WTC11 (cell line): ENCODE results near the gene MEOX2. TPM values are rescaled to one million over a fixed set of nuclear protein-coding genes. Genes with fewer than 3 reads are reported as not detected.

ENCODE experiments used
- ATAC-seq: fragments of 200-7000 bp; cut with Tn5 transposase; 2 replicates; pipeline ENCODE4 v1.10.0; 2021; ENCODE audit warnings: mild to moderate bottlenecking, moderate library complexity
- CTCF ChIA-PET: fragments of 300-600 bp; sonication (Branson Sonifier 250); formaldehyde crosslinking; loops from one replicate; lab custom pipeline; 2021; ENCODE audit warnings: antibody characterized with exemption; lab: Charles Lee
- POLR2A ChIA-PET: fragments of 350-600 bp; sonication (Branson Sonifier 250); formaldehyde crosslinking; loops from one replicate; lab custom pipeline; 2021; ENCODE audit warnings: antibody characterized with exemption; lab: Charles Lee
- DNase-seq: peaks from one replicate; pipeline ENCODE4 v3.0.0; 2021; ENCODE audit warnings: low spot score
- H3K27ac Mint-ChIP-seq: 2 replicates; pipeline ENCODE4 v1.8.0; 2021; ENCODE audit warnings: mixed read lengths
- H3K27me3 Mint-ChIP-seq: 2 replicates; pipeline ENCODE4 v1.8.0; 2021; ENCODE audit warnings: low read depth, mild to moderate bottlenecking, moderate library complexity, mixed read lengths
- H3K36me3 Mint-ChIP-seq: 2 replicates; pipeline ENCODE4 v1.8.0; 2021; ENCODE audit warnings: mixed read lengths
- H3K4me1 Mint-ChIP-seq: 2 replicates; pipeline ENCODE4 v1.8.0; 2022; ENCODE audit warnings: mixed read lengths
- H3K4me3 Mint-ChIP-seq: 2 replicates; pipeline ENCODE4 v1.8.0; 2021; ENCODE audit warnings: mild to moderate bottlenecking, moderate library complexity, mixed read lengths
- H3K9me3 Mint-ChIP-seq: 2 replicates; pipeline ENCODE4 v1.8.0; 2021; ENCODE audit warnings: mixed read lengths
- ATF1 ChIP-seq: sonication (generic); formaldehyde crosslinking; IDR thresholded peaks from 2 replicates; pipeline ENCODE4 v1.8.1; 2023; ENCODE audit warnings: mild to moderate bottlenecking, moderate library complexity, missing genetic modification reagents
- CBFB ChIP-seq: sonication (generic); formaldehyde crosslinking; IDR thresholded peaks from 2 replicates; pipeline ENCODE4 v1.8.1; 2022; ENCODE audit warnings: mild to moderate bottlenecking, low read depth, missing genetic modification reagents
- CREB1 ChIP-seq: sonication (generic); formaldehyde crosslinking; IDR thresholded peaks from 2 replicates; pipeline ENCODE4 v1.8.0; 2023; ENCODE audit warnings: mild to moderate bottlenecking, missing genetic modification reagents
- ERG ChIP-seq: fragments of 250-450 bp; sonication (Bioruptor Pico); IDR thresholded peaks from 2 replicates; pipeline ENCODE4 v1.8.0; 2021; ENCODE audit warnings: mild to moderate bottlenecking
- HMGXB4 ChIP-seq: sonication (generic); formaldehyde crosslinking; IDR thresholded peaks from 2 replicates; pipeline ENCODE4 v1.8.1; 2023; ENCODE audit warnings: mild to moderate bottlenecking, moderate library complexity, missing genetic modification reagents
- IRF1 ChIP-seq: sonication (generic); formaldehyde crosslinking; IDR thresholded peaks from 2 replicates; pipeline ENCODE4 v1.8.0; 2023; ENCODE audit warnings: missing genetic modification reagents
- MXD4 ChIP-seq: fragments of 250-450 bp; sonication (Bioruptor Pico); IDR thresholded peaks from 2 replicates; pipeline ENCODE4 v1.8.0; 2021; ENCODE audit warnings: mild to moderate bottlenecking, moderate library complexity, borderline replicate concordance
- NFATC4 ChIP-seq: fragments of 250-450 bp; sonication (Bioruptor Pico); IDR thresholded peaks from 2 replicates; pipeline ENCODE4 v1.9.0; 2021; ENCODE audit warnings: mild to moderate bottlenecking
- NR1H2 ChIP-seq: sonication (generic); formaldehyde crosslinking; IDR thresholded peaks from 2 replicates; pipeline ENCODE4 v1.9.0; 2021; ENCODE audit warnings: mild to moderate bottlenecking, moderate library complexity, missing genetic modification reagents
- RORB ChIP-seq: fragments of 250-450 bp; sonication (Bioruptor Pico); IDR thresholded peaks from 2 replicates; pipeline ENCODE4 v1.9.0; 2021; ENCODE audit warnings: mild to moderate bottlenecking
- ZBTB21 ChIP-seq: sonication (generic); formaldehyde crosslinking; IDR thresholded peaks from 2 replicates; pipeline ENCODE4 v1.8.1; 2023; ENCODE audit warnings: mild to moderate bottlenecking, missing genetic modification reagents, borderline replicate concordance
- ZNF121 ChIP-seq: sonication (generic); formaldehyde crosslinking; IDR thresholded peaks from 2 replicates; pipeline ENCODE4 v1.8.0; 2023; ENCODE audit warnings: missing genetic modification reagents
- ZNF138 ChIP-seq: sonication (generic); formaldehyde crosslinking; conservative IDR thresholded peaks from 2 replicates; pipeline ENCODE4 v1.8.1; 2022; ENCODE audit warnings: mild to moderate bottlenecking, moderate library complexity, missing genetic modification reagents
- ZNF317 ChIP-seq: sonication (generic); formaldehyde crosslinking; IDR thresholded peaks from 2 replicates; pipeline ENCODE4 v1.8.1; 2023; ENCODE audit warnings: low read depth, mild to moderate bottlenecking, moderate library complexity, missing genetic modification reagents, borderline replicate concordance
- ZNF532 ChIP-seq: fragments of 250-450 bp; sonication (Bioruptor Pico); IDR thresholded peaks from 2 replicates; pipeline ENCODE4 v1.9.0; 2021; ENCODE audit warnings: mild to moderate bottlenecking, borderline replicate concordance
- ZSCAN18 ChIP-seq: fragments of 250-450 bp; sonication (Bioruptor Pico); IDR thresholded peaks from 2 replicates; pipeline ENCODE4 v2.1.2; 2022; ENCODE audit warnings: mild to moderate bottlenecking, moderate library complexity
- total RNA-seq: library from RNA; stranded (reverse); gene quantifications from 3 replicates; pipeline ENCODE4 v1.2.3, GENCODE V29; 2021
- TF ChIP-seq, protein P1 (sequence below): sonication (generic); formaldehyde crosslinking; IDR thresholded peaks from 2 replicates; pipeline ENCODE4 v1.8.1; 2023; ENCODE audit warnings: mild to moderate bottlenecking, missing genetic modification reagents, moderate library complexity
- TF ChIP-seq, protein P2 (sequence below): sonication (generic); formaldehyde crosslinking; IDR thresholded peaks from 2 replicates; pipeline ENCODE4 v1.8.0; 2023; ENCODE audit warnings: mild to moderate bottlenecking, missing genetic modification reagents

Gene MEOX2
- total RNA-seq, 1 experiment from 2014 or later: 0.07 TPM

GRCh38 chr7:15603124-15603523, 83.4 kb downstream of the MEOX2 start:
- TF ChIP-seq CREB1 (no peak), ERG (CRISPR knock-in tag) (no peak), ZSCAN18 (CRISPR knock-in tag) (no peak), CBFB (no peak), ZNF121 (no peak), ZNF532 (CRISPR knock-in tag) (no peak), ZNF138 (no peak), NR1H2 (CRISPR knock-in tag) (no peak), ZNF317 (no peak), ATF1 (CRISPR knock-in tag) (no peak), NFATC4 (CRISPR knock-in tag) (no peak), HMGXB4 (CRISPR knock-in tag) (no peak), ZBTB21 (no peak), MXD4 (CRISPR knock-in tag) (no peak), RORB (no peak), IRF1 (no peak)
- TF ChIP-seq, protein P1, sequence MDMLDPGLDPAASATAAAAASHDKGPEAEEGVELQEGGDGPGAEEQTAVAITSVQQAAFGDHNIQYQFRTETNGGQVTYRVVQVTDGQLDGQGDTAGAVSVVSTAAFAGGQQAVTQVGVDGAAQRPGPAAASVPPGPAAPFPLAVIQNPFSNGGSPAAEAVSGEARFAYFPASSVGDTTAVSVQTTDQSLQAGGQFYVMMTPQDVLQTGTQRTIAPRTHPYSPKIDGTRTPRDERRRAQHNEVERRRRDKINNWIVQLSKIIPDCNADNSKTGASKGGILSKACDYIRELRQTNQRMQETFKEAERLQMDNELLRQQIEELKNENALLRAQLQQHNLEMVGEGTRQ (CRISPR knock-in tag): no peak
- TF ChIP-seq, protein P2, sequence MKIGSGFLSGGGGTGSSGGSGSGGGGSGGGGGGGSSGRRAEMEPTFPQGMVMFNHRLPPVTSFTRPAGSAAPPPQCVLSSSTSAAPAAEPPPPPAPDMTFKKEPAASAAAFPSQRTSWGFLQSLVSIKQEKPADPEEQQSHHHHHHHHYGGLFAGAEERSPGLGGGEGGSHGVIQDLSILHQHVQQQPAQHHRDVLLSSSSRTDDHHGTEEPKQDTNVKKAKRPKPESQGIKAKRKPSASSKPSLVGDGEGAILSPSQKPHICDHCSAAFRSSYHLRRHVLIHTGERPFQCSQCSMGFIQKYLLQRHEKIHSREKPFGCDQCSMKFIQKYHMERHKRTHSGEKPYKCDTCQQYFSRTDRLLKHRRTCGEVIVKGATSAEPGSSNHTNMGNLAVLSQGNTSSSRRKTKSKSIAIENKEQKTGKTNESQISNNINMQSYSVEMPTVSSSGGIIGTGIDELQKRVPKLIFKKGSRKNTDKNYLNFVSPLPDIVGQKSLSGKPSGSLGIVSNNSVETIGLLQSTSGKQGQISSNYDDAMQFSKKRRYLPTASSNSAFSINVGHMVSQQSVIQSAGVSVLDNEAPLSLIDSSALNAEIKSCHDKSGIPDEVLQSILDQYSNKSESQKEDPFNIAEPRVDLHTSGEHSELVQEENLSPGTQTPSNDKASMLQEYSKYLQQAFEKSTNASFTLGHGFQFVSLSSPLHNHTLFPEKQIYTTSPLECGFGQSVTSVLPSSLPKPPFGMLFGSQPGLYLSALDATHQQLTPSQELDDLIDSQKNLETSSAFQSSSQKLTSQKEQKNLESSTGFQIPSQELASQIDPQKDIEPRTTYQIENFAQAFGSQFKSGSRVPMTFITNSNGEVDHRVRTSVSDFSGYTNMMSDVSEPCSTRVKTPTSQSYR: no peak
- no peak for DNase-seq
- no peaks in the 10 kb centered on the region for H3K36me3 Mint-ChIP-seq

More at GRCh38 chr7:15603124-15603523, 83.4 kb downstream of the MEOX2 start:
- ChIA-PET CTCF (no interaction called here), POLR2A (no interaction called here)
- H3K27ac Mint-ChIP-seq: no peak overlapping the region; the same call in 1 of the 2 replicates
- ATAC-seq: no peak
- H3K4me1 Mint-ChIP-seq: peaks cover 10% of the 10 kb centered on the region
- H3K27me3 Mint-ChIP-seq: no peaks in the 10 kb centered on the region
- no peaks in the 10 kb centered on the region for H3K9me3 Mint-ChIP-seq
- no peak overlapping the region for H3K4me3 Mint-ChIP-seq
